Nucleus accumbens (tissue), 56 donors: ENCODE results near the gene JSRP1.
A peak's percentile ranks its signal among the peaks of the same experiment; 100 is the strongest.

ENCODE experiments used
- DNase-seq, 56 donors: peaks; one replicate each; lab custom pipeline; 2025; lab: John Stamatoyannopoulos, UW

Gene JSRP1

GRCh38 chr19:2224754-2225349 lies 31.4 kb downstream of the JSRP1 start:
- DNase-seq, result no peak

- DNase-seq, result no peak
These were observed 32.3 kb downstream of the JSRP1 start for GRCh38 chr19:2223959-2224358.

- no peak for DNase-seq
These were observed 32.8 kb downstream of the JSRP1 start for GRCh38 chr19:2223391-2223790.

DNA sequence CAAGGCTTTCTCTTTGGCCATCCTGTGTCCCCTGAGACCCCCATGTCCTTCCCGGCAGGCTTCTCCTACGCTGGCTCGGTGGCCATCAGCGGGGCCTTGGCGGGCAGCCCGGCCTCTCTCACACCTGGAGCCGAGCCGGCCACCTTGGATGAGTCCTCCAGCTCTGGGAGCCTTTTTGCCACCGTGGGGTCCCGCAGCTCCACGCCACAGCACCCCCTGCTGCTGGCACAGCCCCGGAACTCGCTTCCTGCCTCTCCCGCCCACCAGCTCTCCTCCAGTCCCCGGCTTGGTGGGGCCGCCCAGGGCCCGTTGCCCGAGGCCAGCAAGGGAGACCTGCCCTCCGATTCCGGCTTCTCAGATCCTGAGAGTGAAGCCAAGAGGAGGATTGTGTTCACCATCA lies 34.3 kb downstream of the JSRP1 start:
- no peak for DNase-seq

DNA sequence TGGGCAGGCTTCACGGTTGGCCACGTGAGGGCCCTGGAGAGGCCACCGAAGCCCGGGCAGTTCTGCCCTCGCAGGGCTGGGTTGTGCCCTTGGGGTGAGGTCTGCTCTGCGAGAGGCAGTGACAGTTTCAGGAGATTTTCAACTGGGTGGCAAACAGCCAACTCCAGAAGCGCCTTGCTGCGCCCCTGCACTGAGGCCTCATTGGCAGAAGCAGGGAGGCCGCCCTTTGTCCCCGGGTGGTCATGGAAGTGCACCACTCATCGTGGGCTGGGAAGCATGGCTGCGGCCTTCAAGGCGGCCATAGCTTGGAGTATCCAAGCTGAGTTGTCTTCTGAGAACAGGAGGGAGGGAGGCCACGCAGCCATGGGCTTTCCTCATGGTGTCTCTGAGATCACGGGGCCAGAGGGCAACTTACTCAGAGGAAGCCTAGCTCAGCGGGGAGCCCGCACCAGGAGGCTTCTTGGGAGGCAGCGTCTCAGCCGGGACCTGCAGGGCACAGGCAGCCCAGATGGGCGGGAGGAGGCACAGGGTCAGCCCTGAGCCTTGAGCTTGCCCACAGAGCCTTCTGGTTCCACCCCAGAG lies 34.9 kb downstream of the JSRP1 start:
- no peak for DNase-seq

GRCh38 chr19:2219726-2220125 lies 36.5 kb downstream of the JSRP1 start:
- DNase-seq, result no peak

DNA sequence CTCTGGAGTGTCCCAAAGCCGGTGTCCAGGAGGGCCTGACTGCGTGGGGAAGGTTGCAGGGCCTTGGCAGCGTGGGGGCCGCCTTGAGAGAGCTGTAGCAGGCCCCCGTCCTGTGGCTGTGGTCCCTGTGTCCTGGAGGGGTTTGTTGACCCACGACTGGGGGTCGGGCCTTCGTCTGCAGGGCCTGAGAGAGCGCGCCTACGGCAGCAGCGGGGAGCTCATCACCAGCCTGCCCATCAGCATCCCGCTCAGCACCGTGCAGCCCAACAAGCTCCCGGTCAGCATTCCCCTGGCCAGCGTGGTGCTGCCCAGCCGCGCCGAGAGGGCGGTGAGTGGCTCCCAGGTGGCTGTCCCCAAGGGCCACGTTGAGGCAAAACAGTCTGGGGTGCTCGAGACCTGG lies 38.6 kb downstream of the JSRP1 start:
- DNase-seq, result no peak

GRCh38 chr19:2216361-2217225 lies 39.6 kb downstream of the JSRP1 start:
- DNase-seq, result no peak

DNA sequence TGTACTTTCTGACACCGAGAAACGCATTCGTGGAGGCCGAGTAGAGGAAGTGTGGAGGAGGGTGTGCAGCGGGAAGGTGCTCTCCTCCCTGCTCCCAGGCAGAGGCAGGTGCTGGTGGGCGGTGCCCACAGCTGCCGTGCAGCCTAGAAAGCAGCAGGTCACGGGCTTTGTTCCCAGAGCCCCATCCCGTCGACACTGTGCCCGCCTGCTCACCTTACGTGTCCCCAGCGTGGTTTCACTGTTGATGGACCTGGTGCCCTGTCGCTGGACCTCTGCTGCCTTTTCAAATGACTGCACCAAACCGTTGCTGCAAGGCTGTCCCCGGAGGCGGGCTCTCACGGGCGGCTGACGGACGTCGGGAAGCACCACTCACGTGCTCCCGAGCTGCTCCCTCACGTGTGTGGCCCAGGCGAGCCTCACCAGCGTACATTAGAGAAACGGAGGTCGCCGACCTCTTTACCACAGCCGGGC lies 40.9 kb downstream of the JSRP1 start:
- peak in 15 of 56 donors; percentile 7 to 70 (median 29) for DNase-seq

DNA sequence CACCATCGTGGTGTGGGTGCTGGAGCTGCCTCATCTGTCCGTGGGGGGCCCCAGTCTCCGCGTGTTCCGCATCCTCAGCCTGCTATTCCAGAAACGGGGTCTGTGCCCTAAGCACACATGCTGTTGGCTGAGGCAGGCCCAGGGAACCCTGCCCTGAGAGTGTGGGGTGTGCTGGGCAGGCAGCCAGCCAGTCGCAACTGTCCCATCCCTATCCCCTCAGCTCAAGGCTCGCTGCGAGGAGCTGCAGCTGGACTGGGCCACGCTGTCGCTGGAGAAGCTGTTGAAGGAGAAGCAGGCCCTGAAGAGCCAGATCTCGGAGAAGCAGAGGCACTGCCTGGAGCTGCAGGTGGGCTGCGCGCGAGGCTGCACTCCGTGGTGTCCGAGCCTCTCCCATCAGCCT lies 42.0 kb downstream of the JSRP1 start:
- peak in 2 of 56 donors; percentile 17 to 26 for DNase-seq

GRCh38 chr19:2213799-2214198 lies 42.4 kb downstream of the JSRP1 start:
- DNase-seq, result peak in 15 of 56 donors; percentile 5 to 50 (median 17)

DNA sequence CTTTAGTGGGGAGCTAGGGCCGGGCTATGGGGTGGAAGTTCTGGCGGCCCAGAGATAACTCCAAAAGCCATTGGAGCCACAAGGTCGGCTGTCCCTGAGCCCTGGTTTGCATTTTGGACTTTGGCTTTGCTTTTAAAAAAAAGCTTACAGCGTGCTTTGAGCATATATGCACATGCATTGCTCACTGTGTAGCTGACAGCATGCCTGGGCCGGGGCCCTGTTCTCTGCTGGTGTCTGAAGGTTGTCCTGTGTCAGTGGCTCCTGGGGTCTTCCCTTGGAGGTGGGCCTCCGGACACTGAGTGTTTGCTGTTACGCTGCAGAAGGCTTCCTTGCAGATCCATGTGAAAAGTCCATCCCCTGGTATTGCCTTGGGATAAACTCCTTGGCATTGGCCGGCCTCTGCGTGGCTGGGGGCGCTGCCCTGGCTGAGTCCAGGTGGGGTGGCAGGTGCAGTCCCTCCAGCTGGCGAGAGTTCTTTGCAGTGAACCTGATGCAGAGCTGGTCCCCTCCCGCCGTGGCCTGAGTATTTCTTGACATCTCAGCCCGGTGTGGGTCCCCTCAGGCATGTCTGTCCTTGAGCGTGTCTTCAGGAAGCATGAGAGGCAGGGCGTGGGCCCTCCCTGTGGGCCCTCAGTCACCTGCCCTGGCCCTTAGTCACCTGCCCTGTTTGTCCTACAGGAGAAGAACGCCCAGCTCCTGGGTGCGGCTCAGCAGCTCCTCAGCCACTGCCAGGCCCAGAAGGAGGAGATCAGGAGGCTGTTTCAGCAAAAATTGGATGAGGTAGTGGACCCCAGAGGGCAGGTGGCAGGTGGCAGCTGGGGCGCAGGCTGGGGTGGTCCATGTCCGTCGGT lies 43.1 kb downstream of the JSRP1 start:
- DNase-seq, result no peak

DNA sequence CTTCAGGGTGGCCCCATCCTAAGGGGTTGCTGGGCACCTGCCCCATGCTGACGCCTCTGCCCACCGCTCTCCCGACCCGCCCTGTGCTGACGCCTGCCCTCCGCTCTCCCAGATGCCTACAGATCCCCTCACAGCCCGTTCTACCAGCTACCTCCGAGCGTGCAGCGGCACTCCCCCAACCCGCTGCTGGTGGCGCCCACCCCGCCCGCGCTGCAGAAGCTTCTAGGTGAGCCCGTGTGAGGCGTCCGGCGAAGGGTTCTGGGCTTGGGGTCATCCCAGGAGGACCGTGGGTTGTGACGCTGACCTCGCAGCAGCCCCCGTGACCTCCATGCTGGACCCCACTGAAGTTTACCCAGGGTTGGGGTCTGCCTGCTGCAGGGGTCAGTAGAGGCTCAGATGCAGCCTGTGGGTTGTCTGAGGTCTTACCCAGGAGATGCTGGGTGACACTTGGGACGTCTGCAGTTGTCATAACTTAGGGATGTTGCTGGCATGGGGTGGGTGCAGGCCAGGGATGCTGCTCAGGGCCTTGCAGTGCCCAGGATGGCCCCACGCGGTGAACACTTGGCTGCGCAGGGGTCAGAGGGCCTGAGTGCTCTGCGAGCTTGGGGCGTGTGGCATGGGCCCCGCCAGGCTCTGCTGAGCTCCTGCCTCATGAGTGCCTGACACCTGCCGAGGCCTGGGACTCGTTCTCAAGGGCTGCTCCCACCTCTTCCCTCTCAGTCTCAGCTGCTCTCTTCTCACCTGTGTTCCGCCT lies 45.1 kb downstream of the JSRP1 start:
- DNase-seq, result no peak

DNA sequence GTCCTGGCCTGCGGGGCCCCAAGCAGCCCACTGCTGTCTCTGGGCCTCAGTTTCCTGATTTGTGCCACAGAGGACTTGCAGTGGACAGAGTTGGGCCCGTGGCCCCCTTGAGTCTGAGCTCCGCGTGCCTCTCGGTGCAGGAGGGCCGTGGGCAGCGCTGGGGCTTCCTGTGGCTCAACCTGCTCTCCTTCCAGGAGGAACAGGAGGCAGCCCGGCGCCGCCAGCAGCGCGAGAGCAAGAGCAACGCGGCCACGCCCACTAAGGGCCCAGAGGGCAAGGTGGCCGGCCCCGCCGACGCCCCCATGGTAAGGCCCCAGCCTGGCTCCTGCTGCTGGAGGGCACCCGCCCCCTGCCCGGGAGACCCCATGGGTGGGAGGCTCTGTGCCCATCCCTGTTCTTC lies 46.0 kb downstream of the JSRP1 start:
- DNase-seq, result no peak

DNA sequence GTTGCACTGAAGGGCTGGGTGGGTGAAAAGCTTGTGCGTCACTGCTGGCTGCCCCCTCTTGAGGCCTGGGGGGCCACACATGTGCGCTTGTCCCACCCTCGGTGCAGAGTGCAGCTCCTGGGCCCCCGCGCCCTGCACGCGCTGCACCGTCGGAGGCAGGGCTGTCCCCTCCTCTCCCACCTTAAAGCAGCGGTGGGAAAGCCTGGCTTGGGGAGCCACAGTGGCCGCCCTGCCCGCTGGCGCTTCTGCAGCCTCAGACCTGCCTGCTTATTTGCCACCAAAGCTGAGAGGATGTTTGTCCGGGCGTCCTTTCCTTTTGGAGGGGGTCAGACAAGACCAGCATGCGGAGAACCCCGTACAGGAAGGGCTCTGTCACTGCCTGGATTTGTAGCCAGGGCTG lies 46.8 kb downstream of the JSRP1 start:
- no peak for DNase-seq

DNA sequence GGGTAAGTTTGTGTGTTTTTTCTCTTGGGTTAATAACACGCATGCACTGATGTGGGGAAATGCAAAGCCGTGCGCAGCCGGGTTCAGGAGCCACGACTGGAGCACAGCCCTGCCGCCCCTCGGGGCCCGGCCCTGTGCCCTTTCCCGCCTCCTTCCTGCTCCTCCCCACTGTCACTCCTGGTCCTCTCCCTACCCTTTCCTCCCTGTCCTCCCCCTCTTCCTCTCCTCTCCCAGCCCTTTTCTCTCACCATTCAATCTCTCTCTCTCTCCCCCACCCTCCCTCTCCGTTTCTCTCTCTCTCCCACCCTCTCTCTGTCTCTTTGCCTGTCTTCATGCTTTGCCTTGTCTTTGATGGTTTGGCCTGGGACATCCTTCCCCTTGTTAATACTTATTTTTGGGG lies 47.2 kb downstream of the JSRP1 start:
- no peak for DNase-seq

DNA sequence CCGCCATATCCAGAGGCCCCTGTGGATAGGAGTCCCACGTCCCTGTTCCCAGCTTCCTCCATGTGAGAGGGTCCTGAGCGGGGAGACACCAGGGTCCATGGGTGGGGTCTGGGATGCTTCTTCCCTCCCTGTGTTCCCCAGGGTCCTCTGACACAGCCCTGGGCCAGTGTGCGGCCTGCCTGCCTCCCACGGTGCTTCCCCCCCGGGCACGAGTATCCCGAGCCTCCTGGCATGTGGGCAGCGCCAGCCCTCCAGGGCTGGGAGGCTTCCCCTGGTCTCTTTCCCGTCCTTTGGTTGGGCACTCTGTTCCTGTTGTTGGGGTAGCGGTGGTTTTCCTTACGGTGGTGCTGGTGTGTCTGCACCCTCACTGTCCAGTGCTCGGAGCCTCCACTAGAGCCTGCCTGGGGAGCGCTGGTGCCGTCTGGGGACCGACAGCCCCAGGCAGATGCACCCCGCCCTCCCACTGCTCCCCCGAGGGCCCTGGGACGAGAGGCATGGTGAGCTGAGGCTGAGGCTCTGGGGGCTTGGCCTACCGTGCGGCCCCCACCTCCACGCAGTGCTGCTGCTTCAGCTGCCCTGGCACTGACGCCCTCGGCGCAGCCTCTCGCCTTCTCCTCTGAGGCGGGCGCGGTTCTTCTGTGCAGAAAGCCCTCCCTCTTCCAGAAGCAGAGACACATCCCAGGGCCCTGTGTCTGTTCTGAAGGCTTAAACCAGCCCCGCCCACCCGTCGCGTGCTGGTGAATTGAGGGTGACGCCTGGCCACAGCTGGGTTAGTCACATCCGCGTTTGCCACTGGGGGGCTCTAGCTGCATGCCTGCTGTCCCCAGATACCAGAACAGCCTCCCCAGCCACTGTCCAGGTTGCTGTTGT lies 48.0 kb downstream of the JSRP1 start:
- peak in 9 of 56 donors; percentile 4 to 41 (median 22) for DNase-seq

DNA sequence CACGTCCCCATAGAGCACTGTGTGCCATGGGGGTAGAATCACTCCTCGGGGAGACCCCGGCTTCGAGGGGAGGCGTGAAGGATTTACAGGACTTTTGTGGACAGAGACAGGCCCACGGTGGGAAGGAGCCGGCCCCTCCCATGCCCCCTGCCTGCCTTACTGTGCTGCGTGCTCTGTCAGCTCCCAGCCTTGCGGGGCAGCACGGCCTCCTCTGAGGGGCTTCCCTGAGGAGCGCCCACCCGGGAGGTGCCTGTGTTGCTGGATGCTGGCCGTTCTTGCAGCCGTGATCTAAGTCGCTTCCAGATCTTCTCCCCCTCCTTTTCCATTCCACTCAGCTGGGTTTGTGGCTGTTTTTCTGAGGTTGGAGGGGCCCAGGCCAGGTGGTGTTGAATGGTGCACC lies 49.2 kb downstream of the JSRP1 start:
- DNase-seq, result no peak

GRCh38 chr19:2202366-2202765 lies 53.9 kb downstream of the JSRP1 start:
- peak in 16 of 56 donors; percentile 2 to 58 (median 14) for DNase-seq
